ENCODE data around the gene TLX1.

TLX1 gene

DNA sequence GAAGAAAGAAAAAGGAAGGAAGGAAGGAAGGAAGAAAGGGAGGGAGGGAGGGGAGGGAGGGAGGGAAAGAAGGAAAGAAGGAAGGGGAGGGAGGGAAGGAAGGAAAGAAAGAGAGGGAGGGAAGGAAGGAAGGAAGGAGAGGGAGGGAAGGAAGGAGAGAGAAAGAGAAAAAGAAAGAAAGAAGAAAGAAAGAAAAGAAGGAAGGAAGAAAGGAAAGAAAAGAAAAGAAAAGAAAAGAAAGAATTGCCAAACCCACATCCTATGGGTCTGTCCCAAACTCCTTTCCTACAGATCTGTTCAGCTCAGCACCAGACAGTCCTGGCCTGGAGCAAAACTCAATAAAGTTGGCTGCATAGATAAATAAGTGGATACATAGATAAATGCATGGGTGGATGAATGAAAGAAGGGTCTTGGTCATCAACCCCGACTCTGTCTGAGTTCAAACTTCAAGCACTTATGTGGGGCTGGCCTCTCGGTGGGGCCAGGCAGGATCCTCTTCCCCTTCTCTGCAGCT, 17.2 kb upstream of the TLX1 start:
- no peak for TF ChIP-seq EZH2 (IDR thresholded peaks at IDR 0.05; ENCODE audit: borderline replicate concordance, low read length)
- TF ChIP-seq, protein P1, sequence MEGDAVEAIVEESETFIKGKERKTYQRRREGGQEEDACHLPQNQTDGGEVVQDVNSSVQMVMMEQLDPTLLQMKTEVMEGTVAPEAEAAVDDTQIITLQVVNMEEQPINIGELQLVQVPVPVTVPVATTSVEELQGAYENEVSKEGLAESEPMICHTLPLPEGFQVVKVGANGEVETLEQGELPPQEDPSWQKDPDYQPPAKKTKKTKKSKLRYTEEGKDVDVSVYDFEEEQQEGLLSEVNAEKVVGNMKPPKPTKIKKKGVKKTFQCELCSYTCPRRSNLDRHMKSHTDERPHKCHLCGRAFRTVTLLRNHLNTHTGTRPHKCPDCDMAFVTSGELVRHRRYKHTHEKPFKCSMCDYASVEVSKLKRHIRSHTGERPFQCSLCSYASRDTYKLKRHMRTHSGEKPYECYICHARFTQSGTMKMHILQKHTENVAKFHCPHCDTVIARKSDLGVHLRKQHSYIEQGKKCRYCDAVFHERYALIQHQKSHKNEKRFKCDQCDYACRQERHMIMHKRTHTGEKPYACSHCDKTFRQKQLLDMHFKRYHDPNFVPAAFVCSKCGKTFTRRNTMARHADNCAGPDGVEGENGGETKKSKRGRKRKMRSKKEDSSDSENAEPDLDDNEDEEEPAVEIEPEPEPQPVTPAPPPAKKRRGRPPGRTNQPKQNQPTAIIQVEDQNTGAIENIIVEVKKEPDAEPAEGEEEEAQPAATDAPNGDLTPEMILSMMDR (IDR thresholded peaks at IDR 0.05; ENCODE audit: low read length): no peak
- Histone ChIP-seq H3K27me3 (ENCODE audit: insufficient read depth, low read length) (no peaks in the 10 kb centered on the region), H4K20me1 (ENCODE audit: insufficient read depth, low read length) (no peaks in the 10 kb centered on the region), H3K27ac (ENCODE audit: low read depth, low read length, poor library complexity, severe bottlenecking) (no peak overlapping the region), H3K9me2 (ENCODE audit: low read depth, low read length) (no peaks in the 10 kb centered on the region), H3K4me2 (ENCODE audit: low read length) (no peak overlapping the region), H3K36me3 (ENCODE audit: insufficient read depth, low read length) (no peaks in the 10 kb centered on the region), H2AFZ (ENCODE audit: low read length) (no peak overlapping the region), H3K4me1 (ENCODE audit: insufficient read depth, low read length, severe bottlenecking) (no peaks in the 10 kb centered on the region), H3K9me3 (ENCODE audit: low read length) (no peaks in the 10 kb centered on the region), H3K4me3 (ENCODE audit: low read depth, low read length, poor library complexity, severe bottlenecking) (no peak overlapping the region), H3K9ac (ENCODE audit: low read length) (no peak overlapping the region), H3F3A (ENCODE audit: insufficient read depth, low read length) (no peaks in the 10 kb centered on the region), H3K79me2 (ENCODE audit: insufficient read depth, low read length) (no peaks in the 10 kb centered on the region)

- TF ChIP-seq, protein P1 (IDR thresholded peaks at IDR 0.05; ENCODE audit: low read length): no peak
- TF ChIP-seq EZH2 (IDR thresholded peaks at IDR 0.05; ENCODE audit: borderline replicate concordance, low read length): no peak
- Histone ChIP-seq H3K4me1 (ENCODE audit: insufficient read depth, low read length, severe bottlenecking) (no peaks in the 10 kb centered on the region), H3K27me3 (ENCODE audit: insufficient read depth, low read length) (no peaks in the 10 kb centered on the region), H2AFZ (ENCODE audit: low read length) (no peak overlapping the region), H3K9me2 (ENCODE audit: low read depth, low read length) (no peaks in the 10 kb centered on the region), H3F3A (ENCODE audit: insufficient read depth, low read length) (no peaks in the 10 kb centered on the region), H3K9ac (ENCODE audit: low read length) (no peak overlapping the region), H3K9me3 (ENCODE audit: low read length) (no peaks in the 10 kb centered on the region), H3K79me2 (ENCODE audit: insufficient read depth, low read length) (no peaks in the 10 kb centered on the region), H3K36me3 (ENCODE audit: insufficient read depth, low read length) (no peaks in the 10 kb centered on the region), H4K20me1 (ENCODE audit: insufficient read depth, low read length) (no peaks in the 10 kb centered on the region), H3K4me3 (ENCODE audit: low read depth, low read length, poor library complexity, severe bottlenecking) (no peak overlapping the region), H3K27ac (ENCODE audit: low read depth, low read length, poor library complexity, severe bottlenecking) (no peak overlapping the region), H3K4me2 (ENCODE audit: low read length) (no peak overlapping the region)
Measured at GRCh38 chr10:101114646-101115045, 16.5 kb upstream of the TLX1 start.

DNA sequence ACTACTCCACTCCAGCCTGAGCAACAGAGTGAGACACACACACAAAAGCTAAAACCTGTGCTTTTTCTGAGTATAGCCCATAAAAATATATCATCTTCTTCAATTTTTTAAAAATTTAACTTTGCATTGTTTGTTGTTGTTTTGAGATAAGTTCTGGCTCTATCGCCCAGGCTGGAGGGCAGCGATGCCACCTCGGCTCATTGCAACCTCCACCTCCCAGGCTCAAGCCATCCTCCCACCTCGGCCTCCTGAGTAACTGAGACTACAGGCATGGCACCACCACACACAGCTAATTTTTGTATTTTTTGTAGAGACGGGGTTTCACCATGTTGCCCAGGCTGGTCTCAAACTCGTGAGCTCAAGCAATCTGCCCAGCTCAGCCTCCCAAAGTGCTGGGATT, 14.3 kb upstream of the TLX1 start:
- Histone ChIP-seq H3K36me3 (ENCODE audit: insufficient read depth, low read length) (no peaks in the 10 kb centered on the region), H3K9ac (ENCODE audit: low read length) (no peak overlapping the region), H2AFZ (ENCODE audit: low read length) (no peak overlapping the region), H3K79me2 (ENCODE audit: insufficient read depth, low read length) (no peaks in the 10 kb centered on the region), H3K27ac (ENCODE audit: low read depth, low read length, poor library complexity, severe bottlenecking) (no peak overlapping the region), H3K9me3 (ENCODE audit: low read length) (no peaks in the 10 kb centered on the region), H4K20me1 (ENCODE audit: insufficient read depth, low read length) (no peaks in the 10 kb centered on the region), H3K4me1 (ENCODE audit: insufficient read depth, low read length, severe bottlenecking) (peaks cover 10% of the 10 kb centered on the region), H3K4me2 (ENCODE audit: low read length) (no peak overlapping the region), H3F3A (ENCODE audit: insufficient read depth, low read length) (no peaks in the 10 kb centered on the region), H3K4me3 (ENCODE audit: low read depth, low read length, poor library complexity, severe bottlenecking) (no peak overlapping the region), H3K9me2 (ENCODE audit: low read depth, low read length) (no peaks in the 10 kb centered on the region), H3K27me3 (ENCODE audit: insufficient read depth, low read length) (no peaks in the 10 kb centered on the region)
- TF ChIP-seq, protein P1 (IDR thresholded peaks at IDR 0.05; ENCODE audit: low read length): no peak
- no peak for TF ChIP-seq EZH2 (IDR thresholded peaks at IDR 0.05; ENCODE audit: borderline replicate concordance, low read length)

Data from OCI-LY1 (cell line).